Upper lobe of right lung (tissue), 1 donor: Measurements from ENCODE around the gene IGSF21. TPM values are rescaled to one million over a fixed set of nuclear protein-coding genes. Genes with fewer than 3 reads are reported as not detected.

Source experiments
- ATAC-seq: fragments of 200-7000 bp; cut with Tn5 transposase; one replicate; pipeline ENCODE4 v1.9.1; 2020; ENCODE audit warnings: mild to moderate bottlenecking, moderate library complexity
- DNase-seq: peaks from one replicate; pipeline ENCODE4 v3.0.0-alpha.2; 2020
- H3K27ac ChIP-seq: fragments of 200-600 bp; one replicate; pipeline ENCODE4 v1.8.0; 2022
- H3K27me3 ChIP-seq: fragments of 200-600 bp; one replicate; pipeline ENCODE4 v1.8.0; 2022; ENCODE audit warnings: mild to moderate bottlenecking
- H3K36me3 ChIP-seq: fragments of 200-600 bp; one replicate; pipeline ENCODE4 v1.8.0; 2022
- H3K4me1 ChIP-seq: fragments of 200-600 bp; one replicate; pipeline ENCODE4 v1.8.0; 2022
- H3K4me3 ChIP-seq: fragments of 200-600 bp; one replicate; pipeline ENCODE4 v1.8.0; 2022; ENCODE audit warnings: mild to moderate bottlenecking
- H3K9me3 ChIP-seq: fragments of 200-600 bp; one replicate; pipeline ENCODE4 v1.8.0; 2022
- CTCF ChIP-seq: fragments of 200-600 bp; IDR thresholded peaks from one replicate; pipeline ENCODE4 v1.8.0; 2022; ENCODE audit warnings: antibody characterized with exemption
- intact Hi-C: fragments of 100-400 bp; cut with DNase I; formaldehyde crosslinking; loops from one replicate; pipeline ENCODE4 v1.11.0; 2022
- total RNA-seq: library from RNA; stranded (reverse); fragmentation: NEBNext Ultra II Directional; extraction: Animal tissue kit (Norgen Biotek cat#: 25700); gene quantifications from one replicate; pipeline ENCODE4 v1.2.1, GENCODE V29; 2021
- donor health status: DM: no; HTN: yes; CAD: no; lungs with severe emphysema.

IGSF21 gene
- total RNA-seq, 1 donor from 2014 or later, result 3.2 TPM

- ATAC-seq (no peak), DNase-seq (no peak)
- intact Hi-C loops, result no loop called here
- H3K4me3 ChIP-seq, result no peak overlapping the region
- H3K4me1 ChIP-seq, result no peaks in the 10 kb centered on the region
- H3K27ac ChIP-seq, result no peak overlapping the region
- no peaks in the 10 kb centered on the region for H3K36me3 ChIP-seq
- TF ChIP-seq CTCF, result no peak
- no peaks in the 10 kb centered on the region for H3K9me3 ChIP-seq
- H3K27me3 ChIP-seq, result no peaks in the 10 kb centered on the region
Observed at GRCh38 chr1:18343581-18343980, 236.0 kb downstream of the IGSF21 start.

GRCh38 chr1:18344755-18345154 lies 237.2 kb downstream of the IGSF21 start:
- no peak overlapping the region for H3K4me3 ChIP-seq
- no peaks in the 10 kb centered on the region for H3K27me3 ChIP-seq
- no peak for TF ChIP-seq CTCF
- H3K4me1 ChIP-seq, result no peaks in the 10 kb centered on the region
- no peaks in the 10 kb centered on the region for H3K9me3 ChIP-seq
- intact Hi-C loops, result no loop called here
- no peak overlapping the region for H3K27ac ChIP-seq
- DNase-seq (peak; percentile 36), ATAC-seq (no peak)
- H3K36me3 ChIP-seq, result no peaks in the 10 kb centered on the region

GRCh38 chr1:18347559-18347958 lies 240.0 kb downstream of the IGSF21 start:
- DNase-seq (no peak), ATAC-seq (no peak)
- no peaks in the 10 kb centered on the region for H3K4me1 ChIP-seq
- H3K36me3 ChIP-seq, result no peaks in the 10 kb centered on the region
- no peaks in the 10 kb centered on the region for H3K9me3 ChIP-seq
- peaks cover 6% of the 10 kb centered on the region for H3K27me3 ChIP-seq
- no peak overlapping the region for H3K27ac ChIP-seq
- intact Hi-C loops, result no loop called here
- no peak for TF ChIP-seq CTCF
- H3K4me3 ChIP-seq, result no peak overlapping the region

GRCh38 chr1:18348354-18348753 lies 240.8 kb downstream of the IGSF21 start:
- Histone ChIP-seq H3K27me3 (peaks cover 10% of the 10 kb centered on the region), H3K36me3 (no peaks in the 10 kb centered on the region), H3K9me3 (no peaks in the 10 kb centered on the region), H3K4me3 (no peak overlapping the region), H3K4me1 (no peaks in the 10 kb centered on the region), H3K27ac (no peak overlapping the region)
- intact Hi-C loops, result no loop called here
- DNase-seq (no peak), ATAC-seq (no peak)
- no peak for TF ChIP-seq CTCF

GRCh38 chr1:18350747-18351146 lies 243.1 kb downstream of the IGSF21 start:
- no peak for TF ChIP-seq CTCF
- H3K27me3 ChIP-seq, result peaks cover 15% of the 10 kb centered on the region
- ATAC-seq, result no peak
- H3K4me3 ChIP-seq, result no peak overlapping the region
- DNase-seq, result no peak
- intact Hi-C loops, result no loop called here
- no peaks in the 10 kb centered on the region for H3K36me3 ChIP-seq
- no peaks in the 10 kb centered on the region for H3K9me3 ChIP-seq
- H3K4me1 ChIP-seq, result no peaks in the 10 kb centered on the region
- H3K27ac ChIP-seq, result no peak overlapping the region

GRCh38 chr1:18351735-18352134 lies 244.1 kb downstream of the IGSF21 start:
- H3K4me1 ChIP-seq, result no peaks in the 10 kb centered on the region
- no peak overlapping the region for H3K27ac ChIP-seq
- ATAC-seq, result no peak
- H3K27me3 ChIP-seq, result peaks cover 15% of the 10 kb centered on the region
- H3K36me3 ChIP-seq, result no peaks in the 10 kb centered on the region
- no peaks in the 10 kb centered on the region for H3K9me3 ChIP-seq
- intact Hi-C loops, result no loop called here
- no peak for DNase-seq
- no peak overlapping the region for H3K4me3 ChIP-seq
- no peak for TF ChIP-seq CTCF
